AML-193 (cell line): ENCODE data around the gene SSH2.
"Not testable (repeated sequence)": the region's sequence is repeated elsewhere in the genome, so short reads cannot be mapped to it uniquely, and the experiment has no call there.

Experiments
- DNase-seq, 2 experiments: peaks; one replicate each; lab custom pipeline; 2025; lab: John Stamatoyannopoulos, UW

The SSH2 gene

DNA sequence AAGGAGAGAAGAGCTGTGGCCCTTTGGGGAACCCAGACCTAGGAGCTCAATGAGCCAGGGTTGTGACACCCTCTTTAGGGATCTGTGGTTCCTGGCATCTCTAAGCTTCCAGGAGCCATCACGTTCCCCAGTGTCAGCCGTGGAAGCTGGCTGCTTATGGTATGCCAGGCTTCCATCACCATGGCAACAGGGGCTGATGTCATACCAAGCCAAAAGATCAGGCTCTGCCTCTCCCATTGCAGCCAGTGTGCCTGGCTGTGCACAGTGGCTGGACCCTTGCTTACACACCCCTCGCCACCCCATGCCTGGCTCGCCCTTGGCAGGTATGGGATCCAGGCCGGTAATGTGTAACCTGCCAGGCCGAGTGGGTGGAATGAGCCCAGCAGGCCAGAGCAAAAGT is 91.1 kb downstream of the SSH2 start:
- DNase-seq, result no peak

DNA sequence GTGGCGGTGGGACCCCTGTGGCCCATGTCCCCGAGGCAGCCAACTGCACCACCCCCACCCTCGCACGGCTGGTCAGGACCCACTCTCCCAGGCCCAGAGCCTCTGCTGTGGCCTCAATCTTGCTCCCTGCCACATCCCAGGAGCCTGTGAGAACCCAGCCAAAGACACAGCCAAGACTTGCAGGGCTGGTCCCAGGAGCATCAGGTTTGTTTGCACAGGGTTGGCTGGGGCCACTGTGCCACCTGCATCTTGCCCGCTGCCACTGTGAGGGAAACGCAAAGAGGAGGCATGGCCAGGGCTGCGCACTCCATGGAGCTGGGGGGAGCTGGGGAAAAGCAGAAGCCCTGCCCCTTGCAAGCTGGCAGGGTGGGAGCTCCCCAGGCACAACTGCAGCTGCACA is 92.5 kb downstream of the SSH2 start:
- no peak for DNase-seq

DNA sequence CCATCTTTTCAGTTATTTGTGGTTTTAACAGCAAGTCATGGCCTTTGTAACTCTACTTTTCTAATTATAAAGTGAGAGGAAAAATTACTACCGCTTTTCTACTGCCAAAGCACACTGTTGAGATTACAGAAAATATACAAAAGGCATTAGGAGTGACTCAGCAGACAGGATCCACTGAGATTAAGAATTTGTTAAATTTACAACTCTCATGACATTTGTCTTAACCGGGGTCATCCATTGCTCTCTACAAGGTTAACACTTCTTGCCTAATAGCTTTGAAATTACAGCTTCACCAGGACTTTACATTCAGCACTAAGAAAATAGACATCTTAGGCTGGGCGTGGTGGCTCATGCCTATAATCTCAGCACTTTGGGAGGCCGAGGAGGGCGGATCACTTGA is 93.4 kb downstream of the SSH2 start:
- no peak for DNase-seq

DNA sequence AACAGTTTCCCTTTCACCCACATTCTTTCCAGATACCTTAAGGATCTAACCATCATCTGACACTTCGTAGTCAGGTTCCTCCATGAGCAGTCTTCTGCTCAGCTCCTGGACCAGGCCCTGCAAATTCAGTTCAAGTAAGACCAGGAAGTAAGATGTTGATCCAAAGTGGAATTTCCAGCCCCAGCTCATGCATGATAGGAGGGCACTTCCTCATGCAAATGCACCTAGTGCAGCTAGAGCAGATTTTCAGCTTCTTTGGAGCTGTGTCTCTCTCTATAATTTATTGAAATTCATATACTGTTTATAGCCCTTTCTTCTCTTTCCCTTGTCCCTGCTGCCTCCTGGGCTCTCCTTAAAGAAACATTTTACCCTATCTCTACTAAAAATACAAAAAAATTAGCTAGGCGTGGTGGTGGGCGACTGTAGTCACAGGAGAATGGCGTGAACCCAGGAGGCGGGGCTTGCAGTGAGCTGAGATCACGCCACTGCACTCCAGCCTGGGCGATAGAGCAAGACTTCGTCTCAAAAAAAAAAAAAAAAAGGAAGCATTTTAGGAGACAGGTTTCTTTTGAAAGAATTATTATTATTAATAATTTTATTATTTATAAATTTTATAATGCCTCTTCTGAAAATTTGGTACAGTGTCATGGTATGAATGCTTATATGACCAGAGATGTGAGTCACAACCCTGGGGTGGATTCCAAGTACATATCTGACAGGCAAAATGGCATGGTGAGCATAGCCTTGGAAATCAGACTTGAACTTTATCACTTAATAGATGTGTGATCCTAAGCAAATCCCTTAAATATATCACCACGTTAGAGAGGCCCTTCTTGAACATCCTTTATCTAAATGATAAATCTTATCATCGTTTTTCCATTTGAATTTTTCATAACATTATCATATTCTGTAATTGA is 94.3 kb downstream of the SSH2 start:
- no peak for DNase-seq

DNA sequence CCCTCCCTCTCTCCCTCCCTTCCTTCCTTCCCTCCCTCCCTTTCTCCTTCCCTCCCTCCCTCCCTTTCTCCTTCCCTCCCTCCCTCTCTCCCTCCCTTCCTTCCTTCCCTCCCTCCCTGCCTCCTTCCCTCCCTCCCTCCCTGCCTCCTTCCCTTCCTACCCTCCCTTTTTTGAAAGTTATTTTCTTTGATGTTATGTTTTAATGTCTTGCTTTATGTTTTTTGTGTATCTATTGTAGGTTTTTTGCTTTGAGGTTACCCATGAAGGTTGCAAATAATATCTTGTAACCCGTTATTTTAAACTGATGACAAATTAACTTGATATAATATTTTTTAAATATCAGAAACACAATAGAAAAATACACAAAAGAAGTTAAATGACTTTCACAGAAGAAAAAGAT is 96.2 kb downstream of the SSH2 start:
- DNase-seq, result no peak

DNA sequence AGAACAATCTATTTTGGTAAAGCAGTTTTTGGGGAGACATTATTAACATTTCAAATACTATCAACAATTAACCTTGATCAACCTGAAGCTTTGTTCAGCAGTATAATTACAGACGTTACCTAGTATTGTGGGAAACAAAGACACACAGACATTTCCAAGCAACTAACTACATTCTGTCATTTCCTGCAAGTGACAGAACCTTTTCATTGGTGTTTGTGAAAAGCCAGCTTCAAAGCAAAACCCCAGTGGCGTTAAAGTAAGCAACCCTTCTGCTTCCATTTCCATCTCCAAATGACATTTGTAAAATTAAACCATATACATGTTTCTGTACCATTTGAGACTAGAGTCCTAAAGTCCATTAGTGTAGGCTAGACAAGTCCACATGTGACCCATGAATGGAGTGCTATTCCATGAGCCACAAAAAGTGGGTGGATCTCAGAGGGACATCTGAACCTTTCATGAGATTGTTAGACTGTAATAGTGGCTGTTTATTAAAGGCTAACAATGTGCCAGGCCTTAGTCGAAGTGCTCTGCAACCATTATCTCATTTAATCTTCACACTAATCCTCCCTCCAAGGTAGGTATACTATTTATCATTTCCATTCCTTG is 101.2 kb downstream of the SSH2 start:
- DNase-seq, result no peak

DNA sequence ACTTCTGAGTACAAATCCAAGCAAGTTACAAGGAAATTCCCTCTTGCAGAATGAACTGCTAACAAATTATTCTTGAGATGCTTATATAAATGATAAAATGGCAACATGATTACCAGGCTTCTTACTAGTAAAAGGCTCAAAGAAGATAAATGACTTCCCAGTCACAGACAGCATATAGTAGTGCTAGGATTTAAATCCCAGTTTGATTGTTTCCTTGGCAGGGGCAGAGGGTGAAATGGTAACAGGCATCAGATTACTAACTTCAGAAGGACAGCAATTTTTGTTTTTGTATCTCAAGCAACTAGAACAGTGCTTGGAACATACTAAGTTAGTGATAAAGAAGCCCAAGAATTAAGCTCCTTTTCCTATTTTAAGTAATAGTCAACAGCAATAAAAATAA is 102.8 kb downstream of the SSH2 start:
- DNase-seq, result no peak

DNA sequence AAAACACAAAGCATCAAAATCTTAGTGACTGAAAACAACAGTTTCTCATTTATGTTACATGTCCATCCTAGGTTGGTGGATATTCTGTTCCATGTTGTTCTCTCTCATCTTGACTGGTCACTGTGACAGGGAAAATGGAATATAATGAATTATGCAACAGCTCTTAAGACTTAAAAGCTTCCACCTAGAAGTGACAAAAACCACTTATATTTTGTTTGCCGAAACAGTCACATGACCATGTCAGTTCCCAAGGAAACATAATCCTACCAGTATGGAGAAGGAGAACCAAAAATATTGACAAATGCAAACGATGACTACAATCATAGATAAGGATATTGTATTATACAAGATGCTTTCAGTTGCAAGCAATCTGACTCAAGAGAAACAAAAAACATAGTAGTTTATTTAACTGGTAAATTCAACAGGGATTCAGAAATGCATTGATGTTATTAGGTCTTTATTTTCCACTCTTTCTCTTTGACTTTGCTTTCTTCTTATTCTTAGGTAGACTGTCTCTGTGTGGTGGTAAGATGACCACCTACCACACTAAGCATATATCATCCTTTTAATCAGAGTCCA is 103.8 kb downstream of the SSH2 start:
- DNase-seq, result no peak

DNA sequence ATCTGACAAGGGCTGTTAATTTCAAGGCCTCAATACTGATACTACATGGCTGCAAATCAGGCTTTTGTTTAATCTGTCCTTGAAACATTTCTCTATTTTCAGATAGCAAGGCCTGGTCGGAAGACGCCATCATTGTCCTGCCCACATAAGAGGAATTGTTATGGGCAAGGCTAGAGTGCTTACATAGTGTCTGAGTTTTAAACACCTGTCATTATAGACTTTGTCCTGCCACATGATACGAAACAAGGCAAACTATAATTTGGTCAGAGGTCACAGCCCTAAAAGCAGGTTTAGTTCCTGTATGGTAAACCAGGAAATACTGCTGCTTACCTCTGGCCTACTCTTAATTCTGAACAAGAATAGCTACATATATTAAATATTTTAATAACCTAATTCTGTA is 104.4 kb downstream of the SSH2 start:
- no peak for DNase-seq

DNA sequence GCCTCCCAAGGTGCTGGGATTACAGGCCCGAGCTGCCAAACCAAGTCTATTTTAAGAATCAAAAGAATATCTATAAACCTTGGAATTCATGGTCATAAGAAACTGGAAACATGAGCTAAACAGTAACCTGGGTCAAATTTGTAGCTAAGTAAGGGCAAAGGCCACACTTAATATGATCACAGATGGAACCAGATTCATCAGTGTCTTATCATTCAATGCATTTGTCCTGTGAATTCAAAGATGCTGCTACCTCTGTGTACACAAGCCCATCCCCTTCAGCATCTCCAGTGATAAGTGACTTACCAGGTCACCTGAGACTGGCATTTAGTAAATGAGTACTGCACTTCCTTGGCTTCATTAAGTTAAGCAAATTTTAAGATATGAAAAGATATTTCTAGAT is 108.1 kb downstream of the SSH2 start:
- DNase-seq, result no peak

DNA sequence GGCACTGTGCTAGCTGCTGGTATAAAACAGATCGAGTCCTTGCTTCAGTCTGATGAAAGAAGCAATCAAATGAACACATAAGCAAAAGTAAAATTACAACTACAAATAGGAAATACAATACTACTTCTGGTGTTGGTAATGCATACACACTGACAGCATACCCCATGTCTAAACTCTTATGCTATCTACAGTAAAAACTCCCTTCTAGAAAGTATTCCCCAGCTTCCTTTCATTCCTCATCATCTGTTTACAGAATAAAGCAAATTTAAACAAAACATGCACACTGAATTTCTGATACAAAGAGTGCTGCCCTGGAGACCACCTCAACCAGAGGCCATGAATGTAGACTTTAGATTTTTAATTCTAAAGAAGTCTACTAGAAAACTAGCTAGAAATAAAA is 109.6 kb downstream of the SSH2 start:
- no peak for DNase-seq

DNA sequence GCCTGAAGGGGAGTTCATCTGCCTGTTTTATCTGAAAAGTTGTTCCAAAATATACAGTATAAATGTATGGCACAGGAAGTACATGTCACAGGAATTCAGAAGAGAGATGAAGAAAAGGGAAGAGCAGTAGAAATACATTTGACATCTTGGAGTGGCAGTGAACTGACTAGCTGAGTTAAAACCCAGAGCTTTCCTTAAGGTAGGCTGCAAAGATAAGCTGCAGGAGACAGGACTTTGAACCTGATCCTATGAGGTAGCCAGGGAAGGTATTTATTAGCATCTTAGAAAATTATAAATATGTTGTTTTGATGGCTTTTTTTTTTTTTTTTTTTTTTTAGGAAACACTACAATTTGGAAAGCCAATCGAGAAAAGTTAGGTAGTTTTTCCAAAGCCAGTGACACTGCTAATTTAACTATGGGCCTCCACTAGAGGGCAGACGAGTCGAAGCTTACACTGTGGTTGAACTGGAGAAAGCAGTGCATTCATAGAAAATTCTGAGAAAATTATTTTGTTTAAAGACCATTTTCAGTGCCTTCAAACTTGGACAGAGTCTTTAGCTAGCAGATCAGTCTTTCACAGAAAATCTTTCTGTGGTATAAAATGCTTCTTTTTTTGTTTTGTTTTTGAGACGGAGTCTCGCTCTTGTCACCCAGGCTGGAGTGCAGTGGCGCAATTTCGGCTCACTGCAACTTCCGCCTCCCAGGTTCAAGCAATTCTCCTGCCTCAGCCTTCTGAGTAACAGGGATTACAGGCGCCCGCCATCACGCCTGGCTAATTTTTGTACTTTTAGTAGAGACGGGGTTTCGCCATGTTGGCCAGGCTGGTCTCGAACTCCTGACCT is 122.3 kb downstream of the SSH2 start:
- DNase-seq, result peak; percentile 75 to 87

DNA sequence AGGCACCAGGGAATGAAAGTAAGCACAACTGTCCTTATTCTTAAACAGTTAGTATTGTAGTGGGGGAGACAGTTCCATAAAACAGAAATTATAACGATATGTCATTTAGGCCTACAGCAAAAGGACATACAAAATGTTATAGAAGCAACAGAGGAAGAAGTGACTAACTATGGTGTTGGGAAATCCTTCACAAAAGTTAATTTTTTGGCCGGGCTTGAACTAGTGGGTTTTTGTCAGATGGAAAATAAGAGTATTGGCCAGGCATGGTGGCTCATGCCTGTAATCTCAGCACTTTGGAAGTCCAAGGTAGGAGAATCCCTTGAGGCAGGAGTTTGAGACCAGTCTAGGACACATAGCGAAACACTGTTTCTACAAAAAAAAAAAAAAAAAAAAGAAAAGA is 127.8 kb downstream of the SSH2 start:
- peak in 1 of 2 experiments; percentile 13 for DNase-seq

DNA sequence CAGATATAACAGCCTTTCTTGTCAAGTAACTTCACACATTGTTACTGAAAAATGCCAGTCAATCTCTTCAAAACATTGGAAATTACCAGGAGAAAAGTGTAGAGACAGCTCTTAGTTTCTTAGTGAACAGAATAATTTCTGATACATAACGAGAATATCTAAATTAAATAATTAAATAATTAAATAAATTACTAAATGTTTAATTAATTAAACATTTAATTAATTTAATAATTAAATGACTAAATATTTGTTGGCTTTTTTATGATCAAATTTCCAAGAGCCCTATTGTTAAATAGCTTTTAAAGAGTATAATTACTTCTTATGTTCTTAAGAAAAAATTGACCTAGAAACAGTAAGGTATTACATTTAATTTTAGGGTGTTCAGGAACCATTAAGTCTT is 129.6 kb downstream of the SSH2 start:
- DNase-seq, result no peak

DNA sequence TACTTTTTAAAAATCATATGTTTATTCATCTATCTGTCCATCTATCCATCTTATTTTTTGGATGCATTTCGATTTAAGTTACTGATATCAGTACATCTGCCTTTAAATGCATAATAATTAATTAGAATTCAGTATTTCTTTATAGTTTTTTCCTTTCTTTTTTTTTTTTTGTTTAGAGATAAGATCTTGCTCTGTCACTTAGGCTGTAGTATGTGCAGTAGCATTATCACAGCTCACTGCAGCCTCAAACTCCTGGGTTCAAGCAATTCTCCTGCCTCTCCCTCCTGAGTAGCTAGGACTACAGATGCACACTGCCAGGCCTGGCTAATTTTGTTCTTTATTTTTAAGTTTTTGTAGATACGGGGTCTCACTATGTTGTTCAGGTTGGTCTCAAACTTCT is 133.4 kb downstream of the SSH2 start:
- DNase-seq, result no peak

DNA sequence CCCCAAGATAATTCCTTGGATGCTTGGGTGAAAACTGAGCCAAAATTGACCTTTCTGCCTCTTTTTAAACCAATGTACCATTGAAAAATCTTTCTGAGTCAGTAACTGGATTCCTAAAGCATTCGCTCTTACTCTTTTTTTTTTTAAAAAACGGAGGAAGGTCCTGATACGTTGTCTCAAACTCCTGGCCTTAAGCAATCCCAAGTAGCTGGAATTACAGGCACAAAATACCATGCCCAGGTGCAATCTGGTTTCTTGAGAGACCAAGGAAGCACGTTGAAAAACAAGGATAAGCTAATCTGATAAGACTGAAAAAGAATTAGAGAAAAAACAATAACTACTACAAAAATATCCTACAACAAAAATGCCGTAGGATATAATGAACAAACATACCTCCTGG is 136.5 kb downstream of the SSH2 start:
- DNase-seq, result no peak

DNA sequence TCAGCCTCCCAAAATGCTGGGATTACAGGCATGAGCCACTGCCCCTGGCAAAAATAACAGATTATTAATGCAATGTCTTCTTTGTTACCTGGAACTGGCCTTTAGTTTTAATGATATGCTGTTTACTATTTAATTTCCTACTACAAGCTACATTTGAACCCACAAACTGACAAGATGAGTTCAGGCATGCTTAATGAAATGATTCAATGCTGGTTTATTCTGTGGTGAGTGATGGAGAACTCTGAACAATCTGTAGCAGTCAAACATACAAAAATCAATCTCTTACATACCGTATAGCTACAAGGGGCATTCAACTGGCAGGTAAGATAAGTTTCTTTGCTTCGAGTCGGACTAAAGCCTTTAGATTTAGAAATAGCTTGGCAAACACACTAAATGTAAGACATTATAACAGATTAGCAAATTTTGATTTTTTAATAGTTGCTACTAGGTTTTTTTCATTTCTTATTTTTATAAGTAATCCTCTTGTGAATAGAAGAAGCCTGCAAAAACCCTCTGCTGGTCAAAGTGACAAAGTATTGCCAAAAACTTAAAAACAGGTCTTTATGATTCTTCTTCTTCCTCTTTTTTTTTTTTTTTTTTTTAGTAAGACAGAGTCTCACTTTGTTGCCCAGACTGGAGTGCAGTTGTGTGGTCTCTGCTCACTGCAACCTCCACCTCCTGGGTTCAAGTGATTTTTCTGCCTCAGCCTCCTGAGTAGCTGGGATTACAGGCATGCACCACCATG is 138.5 kb downstream of the SSH2 start:
- peak; percentile 52 to 59 for DNase-seq

DNA sequence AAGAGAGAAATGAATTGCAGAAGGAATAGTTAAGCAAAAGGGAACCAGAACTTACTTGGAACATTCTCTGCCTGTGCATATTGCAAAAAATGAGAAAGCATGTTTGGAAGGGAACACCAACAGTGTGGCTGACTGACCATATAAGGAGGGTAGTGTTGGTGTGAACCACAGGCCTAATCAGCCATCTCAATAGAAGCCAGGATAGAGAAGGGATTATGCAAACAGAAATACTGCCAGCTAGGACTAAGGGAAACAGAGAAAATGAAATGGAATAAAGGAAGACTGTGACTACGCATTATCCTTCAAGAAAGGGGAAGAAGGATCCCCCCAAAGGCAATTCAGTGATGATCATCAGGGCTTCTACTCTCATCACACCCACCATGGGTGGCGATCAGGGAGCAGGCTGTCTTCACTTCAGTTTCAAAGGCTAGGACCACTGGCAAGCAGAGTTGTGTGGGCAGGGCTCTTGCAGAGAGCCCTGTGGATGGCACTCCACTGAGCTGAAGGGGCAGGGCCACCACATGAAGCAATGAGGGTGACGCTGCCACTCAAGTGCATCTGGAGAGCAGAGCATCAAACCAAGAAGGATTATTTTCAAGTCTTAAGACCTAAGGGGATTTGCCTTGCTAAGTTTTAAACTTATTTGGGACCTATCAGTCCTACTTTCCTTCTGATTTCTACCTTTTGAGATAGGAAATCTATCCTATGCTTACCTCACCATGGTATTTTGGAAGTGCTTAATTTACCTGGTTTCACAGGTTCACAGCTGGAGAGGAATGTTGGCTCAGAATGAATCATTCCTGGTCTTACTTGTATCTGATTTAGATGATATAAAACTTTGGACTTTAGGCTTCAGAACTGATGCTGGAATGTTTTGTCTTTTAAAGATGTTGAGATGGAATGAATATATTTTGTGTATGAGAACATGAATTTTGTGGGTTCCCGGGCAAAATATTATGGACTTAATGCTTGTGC is 140.5 kb downstream of the SSH2 start:
- DNase-seq, result no peak

DNA sequence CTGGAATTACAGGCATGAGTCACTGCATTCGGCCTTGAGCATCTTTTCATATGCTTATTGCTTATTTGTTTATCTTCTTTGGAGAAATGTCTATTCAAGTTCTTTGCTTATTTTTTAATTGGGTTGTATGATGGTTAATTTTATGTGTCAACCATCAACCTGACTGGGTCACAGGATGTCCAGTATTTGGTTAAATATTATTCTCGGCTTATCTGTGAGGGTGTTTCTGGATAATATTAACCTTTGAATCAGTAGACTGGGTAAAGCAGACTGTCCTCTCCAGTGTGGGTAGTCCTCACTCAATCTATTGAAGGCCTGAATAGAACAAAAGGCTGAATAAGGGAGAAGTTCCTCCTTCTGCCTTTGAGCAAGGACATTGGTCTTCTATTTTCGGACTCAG is 142.0 kb downstream of the SSH2 start:
- DNase-seq, result no peak

DNA sequence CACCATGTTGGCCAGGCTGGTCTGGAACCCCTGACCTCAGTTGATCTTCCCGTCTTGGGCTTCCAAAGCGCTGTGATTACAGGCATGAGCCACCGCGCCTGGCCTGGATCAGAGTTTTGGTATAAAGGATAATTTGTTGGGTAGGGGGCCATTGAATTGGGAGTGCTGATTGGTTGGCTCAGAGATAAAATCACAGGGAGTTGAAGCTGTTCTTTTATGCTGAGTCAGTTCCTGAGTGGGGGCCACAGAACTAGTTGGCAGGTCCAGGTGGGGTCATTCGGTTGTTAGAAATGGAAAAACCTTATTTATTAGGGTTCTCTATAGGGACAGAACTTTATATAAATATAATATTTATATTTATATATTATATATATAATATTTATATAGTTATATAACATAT is 147.1 kb downstream of the SSH2 start:
- no peak for DNase-seq

DNA sequence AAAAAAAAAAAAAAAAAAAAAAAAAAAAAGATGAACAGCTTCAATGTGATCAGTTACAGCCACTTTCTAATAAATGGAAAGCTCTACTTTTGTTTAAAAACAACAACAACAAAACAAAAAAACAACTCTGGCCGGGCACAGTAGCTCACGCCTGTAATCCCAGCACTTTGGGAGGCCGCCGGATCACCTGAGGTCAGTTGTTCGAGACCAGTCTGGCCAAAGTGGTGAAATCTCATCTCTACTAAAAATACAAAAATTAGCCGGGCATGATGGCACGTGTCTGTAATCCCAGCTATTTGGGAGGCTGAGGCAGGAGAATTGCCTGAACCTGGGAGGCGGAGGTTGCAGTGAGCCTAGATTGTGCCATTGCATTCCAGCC is 150.2 kb downstream of the SSH2 start:
- not testable (repeated sequence) for DNase-seq
